Activated CD8-positive, alpha-beta memory T cell treated with anti-CD3 and anti-CD28 coated beads, Interleukin-2, amount 50 U/mL, for 48 hours (primary cell): ENCODE results near the gene ZNF157.
"Not testable (repeated sequence)": the region's sequence is repeated elsewhere in the genome, so short reads cannot be mapped to it uniquely, and the experiment has no call there.

Experiments used
- DNase-seq: peaks from one replicate; pipeline ENCODE4 v3.0.0-alpha.2; 2020

The ZNF157 gene

GRCh38 chrX:47370278-47370677 is at the start of gene ZNF157:
TSS of gene ZNF157 (plus strand) at chrX:47370578. CDS start at chrX:47370669, 91 bp downstream.
- DNase-seq: no peak

GRCh38 chrX:47321386-47321785 is 49.0 kb upstream of the ZNF157 start:
- no peak for DNase-seq

GRCh38 chrX:47321823-47322371 is 48.5 kb upstream of the ZNF157 start:
- no peak for DNase-seq

GRCh38 chrX:47327902-47328301 is 42.5 kb upstream of the ZNF157 start:
- DNase-seq: no peak

- not testable (repeated sequence) for DNase-seq
Measured at GRCh38 chrX:47332729-47333128, 37.6 kb upstream of the ZNF157 start.

GRCh38 chrX:47351706-47352105 is 18.7 kb upstream of the ZNF157 start:
- no peak for DNase-seq

GRCh38 chrX:47358387-47359065 is 11.9 kb upstream of the ZNF157 start:
- no peak for DNase-seq

GRCh38 chrX:47360423-47361179 is 9.8 kb upstream of the ZNF157 start:
- no peak for DNase-seq

- DNase-seq: no peak
Measured at GRCh38 chrX:47361538-47362511, 8.6 kb upstream of the ZNF157 start.

- DNase-seq: peak; percentile 78
Measured at GRCh38 chrX:47366041-47366722, 4.2 kb upstream of the ZNF157 start.

GRCh38 chrX:47373198-47373597 is 2.8 kb downstream of the ZNF157 start:
- DNase-seq: no peak

- peak; percentile 66 for DNase-seq
Measured at GRCh38 chrX:47380268-47380667, 9.9 kb downstream of the ZNF157 start.

GRCh38 chrX:47380837-47381236 is 10.5 kb downstream of the ZNF157 start:
- not testable (repeated sequence) for DNase-seq

GRCh38 chrX:47384502-47384901 is 14.1 kb downstream of the ZNF157 start:
- DNase-seq: peak; percentile 70

GRCh38 chrX:47390780-47391179 is 20.4 kb downstream of the ZNF157 start:
- no peak for DNase-seq

GRCh38 chrX:47413179-47413594 is 42.8 kb downstream of the ZNF157 start:
- no peak for DNase-seq

GRCh38 chrX:47420265-47420664 is 49.9 kb downstream of the ZNF157 start:
- DNase-seq: no peak

- DNase-seq: no peak
Measured at GRCh38 chrX:47420962-47421361, 50.6 kb downstream of the ZNF157 start.

GRCh38 chrX:47422444-47422843 is 52.1 kb downstream of the ZNF157 start:
- no peak for DNase-seq

GRCh38 chrX:47430925-47431324 is 60.5 kb downstream of the ZNF157 start:
- DNase-seq: no peak

GRCh38 chrX:47446431-47446830 is 76.1 kb downstream of the ZNF157 start:
- DNase-seq: no peak

GRCh38 chrX:47446971-47447370 is 76.6 kb downstream of the ZNF157 start:
- no peak for DNase-seq
